Memory B cell (primary cell): ENCODE data around the gene LSAMP.

Experiments
- ATAC-seq: fragments of 150-1000 bp; cut with Tn5 transposase; 2 replicates; pipeline ENCODE4 v1.10.0; 2021; ENCODE audit warnings: low read depth, mild to moderate bottlenecking, moderate library complexity
- DNase-seq, 2 donors: peaks; one replicate each; pipeline ENCODE4 v3.0.0; 2022; ENCODE audit warnings: low spot score in 2 of 2
- H3K27ac Mint-ChIP-seq: one replicate; pipeline ENCODE4 v1.8.0; 2022; ENCODE audit warnings: mild to moderate bottlenecking, moderate library complexity, mixed read lengths
- H3K27me3 Mint-ChIP-seq: one replicate; pipeline ENCODE4 v1.8.0; 2022; ENCODE audit warnings: mixed read lengths
- H3K36me3 Mint-ChIP-seq: one replicate; pipeline ENCODE4 v1.8.0; 2022; ENCODE audit warnings: mild to moderate bottlenecking, mixed read lengths
- H3K4me1 Mint-ChIP-seq: one replicate; pipeline ENCODE4 v1.8.0; 2022; ENCODE audit warnings: mixed read lengths
- H3K4me3 Mint-ChIP-seq: one replicate; pipeline ENCODE4 v1.8.0; 2022; ENCODE audit warnings: mild to moderate bottlenecking, moderate library complexity, mixed read lengths
- H3K9me3 Mint-ChIP-seq: one replicate; pipeline ENCODE4 v1.8.0; 2022; ENCODE audit warnings: mixed read lengths

LSAMP gene

GRCh38 chr3:115915061-115915460 is 530.2 kb downstream of the LSAMP start:
- Mint-ChIP-seq H3K27me3 (peaks cover 5% of the 10 kb centered on the region), H3K4me3 (no peak overlapping the region), H3K9me3 (no peaks in the 10 kb centered on the region), H3K36me3 (no peaks in the 10 kb centered on the region), H3K4me1 (no peaks in the 10 kb centered on the region), H3K27ac (no peak overlapping the region)
- no peak for ATAC-seq
- DNase-seq = no peak

DNA sequence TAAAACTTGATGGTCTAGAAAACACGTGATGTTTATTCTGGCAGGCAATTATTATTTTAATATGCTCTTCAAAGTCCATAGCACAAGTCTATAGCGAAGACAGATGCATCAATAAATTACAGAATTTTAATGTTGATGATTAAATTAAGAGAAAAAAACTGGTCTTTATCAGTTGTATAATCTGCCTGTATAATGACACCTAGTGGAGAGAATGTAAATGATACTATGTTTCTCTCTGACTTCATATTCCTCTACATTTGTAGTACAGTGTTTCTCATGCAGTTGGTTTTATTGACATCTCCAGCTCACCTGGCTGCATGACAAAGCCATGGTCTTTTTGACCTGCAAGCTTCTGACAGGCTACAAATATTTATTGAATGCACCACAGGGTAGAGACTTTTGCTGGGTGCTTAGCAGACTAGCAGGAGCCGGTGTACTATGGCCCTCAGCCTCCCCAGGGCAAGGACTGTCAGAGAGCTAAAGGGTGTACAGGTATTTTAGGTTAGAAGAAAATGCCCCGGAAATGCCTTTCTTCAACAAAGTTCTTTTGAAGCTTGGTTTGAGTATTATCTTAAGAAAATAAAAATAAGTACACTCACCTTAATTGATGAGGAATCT is 532.1 kb downstream of the LSAMP start:
- Mint-ChIP-seq H3K36me3 (no peaks in the 10 kb centered on the region), H3K9me3 (no peaks in the 10 kb centered on the region), H3K27ac (no peak overlapping the region), H3K4me1 (no peaks in the 10 kb centered on the region), H3K4me3 (no peak overlapping the region), H3K27me3 (peaks cover 5% of the 10 kb centered on the region)
- DNase-seq = no peak
- no peak for ATAC-seq

DNA sequence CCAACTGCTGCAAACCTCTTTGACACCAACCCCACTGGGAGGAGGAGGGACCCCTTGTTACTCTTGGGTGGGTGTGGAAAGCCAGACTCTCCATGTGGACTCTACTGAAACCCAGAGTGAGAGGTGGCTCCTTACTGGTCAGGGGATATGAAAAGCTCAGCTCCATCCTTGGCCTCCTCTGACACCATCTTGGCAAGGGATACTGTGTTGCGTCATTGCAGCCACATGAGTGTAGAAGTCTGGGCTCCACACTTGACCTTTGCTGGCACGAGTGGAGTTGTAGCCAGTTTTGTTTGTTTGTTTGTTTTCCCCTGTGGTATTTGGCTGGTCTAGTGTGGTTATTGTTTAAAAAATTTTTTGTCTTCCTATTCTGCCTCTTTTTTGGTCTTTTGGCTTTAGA is 532.9 kb downstream of the LSAMP start:
- no peak overlapping the region for H3K27ac Mint-ChIP-seq
- H3K9me3 Mint-ChIP-seq = no peaks in the 10 kb centered on the region
- peaks cover 5% of the 10 kb centered on the region for H3K27me3 Mint-ChIP-seq
- no peaks in the 10 kb centered on the region for H3K4me1 Mint-ChIP-seq
- H3K36me3 Mint-ChIP-seq = no peaks in the 10 kb centered on the region
- no peak for ATAC-seq
- H3K4me3 Mint-ChIP-seq = no peak overlapping the region
- no peak for DNase-seq

- no peak for DNase-seq
- Mint-ChIP-seq H3K27ac (no peak overlapping the region), H3K4me1 (peaks cover 3% of the 10 kb centered on the region), H3K36me3 (no peaks in the 10 kb centered on the region), H3K9me3 (peaks cover 2% of the 10 kb centered on the region), H3K27me3 (peaks cover 3% of the 10 kb centered on the region), H3K4me3 (no peak overlapping the region)
- no peak for ATAC-seq
Measured at GRCh38 chr3:115905871-115906270, 539.4 kb downstream of the LSAMP start.

DNA sequence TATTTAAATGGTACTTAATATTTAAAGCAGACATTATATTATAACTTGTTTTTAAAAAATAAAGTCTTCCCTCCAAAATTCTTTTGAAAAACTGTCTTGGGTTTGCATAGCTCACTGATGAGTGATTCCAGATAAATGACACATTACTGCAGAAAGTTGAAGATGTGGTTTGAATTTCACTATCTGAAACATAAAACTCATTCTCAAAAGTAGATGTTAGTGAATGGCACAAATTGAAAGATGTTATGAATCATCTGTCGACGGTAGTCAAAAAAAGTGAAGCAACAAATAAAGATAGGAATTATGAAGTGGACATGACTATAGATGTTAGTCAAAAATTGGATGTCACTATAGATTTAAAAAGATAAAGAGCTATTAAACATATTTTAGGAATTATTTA is 541.4 kb downstream of the LSAMP start:
- Mint-ChIP-seq H3K27ac (no peak overlapping the region), H3K36me3 (no peaks in the 10 kb centered on the region), H3K4me1 (peaks cover 3% of the 10 kb centered on the region), H3K27me3 (peaks cover 3% of the 10 kb centered on the region), H3K9me3 (peaks cover 2% of the 10 kb centered on the region), H3K4me3 (no peak overlapping the region)
- ATAC-seq (no peak), DNase-seq (no peak)

DNA sequence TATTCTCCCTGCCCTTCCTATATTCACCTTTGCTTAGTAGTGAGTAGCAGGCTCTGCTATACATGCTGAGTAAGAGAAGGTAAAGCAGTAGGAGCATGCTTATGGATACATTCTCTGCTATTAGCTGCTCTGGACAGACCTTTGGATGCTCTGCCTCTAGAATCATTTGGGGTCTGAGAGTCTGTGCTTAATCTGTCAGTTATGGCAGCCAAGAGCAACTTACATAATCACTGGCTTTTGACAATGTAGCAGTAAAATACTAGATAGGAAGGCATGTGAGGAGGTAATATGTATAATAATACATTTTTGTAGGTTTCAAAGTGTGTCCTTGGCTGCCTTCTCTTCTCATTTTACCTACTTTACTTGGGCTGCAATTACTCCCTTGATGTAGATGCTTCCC is 544.3 kb downstream of the LSAMP start:
- ATAC-seq = no peak
- H3K9me3 Mint-ChIP-seq = peaks cover 2% of the 10 kb centered on the region
- H3K4me3 Mint-ChIP-seq = no peak overlapping the region
- H3K27me3 Mint-ChIP-seq = peaks cover 4% of the 10 kb centered on the region
- no peak overlapping the region for H3K27ac Mint-ChIP-seq
- no peaks in the 10 kb centered on the region for H3K36me3 Mint-ChIP-seq
- peaks cover 3% of the 10 kb centered on the region for H3K4me1 Mint-ChIP-seq
- no peak for DNase-seq

GRCh38 chr3:115899535-115899934 is 545.8 kb downstream of the LSAMP start:
- Mint-ChIP-seq H3K27ac (no peak overlapping the region), H3K27me3 (peaks cover 4% of the 10 kb centered on the region), H3K36me3 (no peaks in the 10 kb centered on the region), H3K4me1 (peaks cover 1% of the 10 kb centered on the region), H3K9me3 (peaks cover 2% of the 10 kb centered on the region), H3K4me3 (no peak overlapping the region)
- ATAC-seq (no peak), DNase-seq (no peak)

DNA sequence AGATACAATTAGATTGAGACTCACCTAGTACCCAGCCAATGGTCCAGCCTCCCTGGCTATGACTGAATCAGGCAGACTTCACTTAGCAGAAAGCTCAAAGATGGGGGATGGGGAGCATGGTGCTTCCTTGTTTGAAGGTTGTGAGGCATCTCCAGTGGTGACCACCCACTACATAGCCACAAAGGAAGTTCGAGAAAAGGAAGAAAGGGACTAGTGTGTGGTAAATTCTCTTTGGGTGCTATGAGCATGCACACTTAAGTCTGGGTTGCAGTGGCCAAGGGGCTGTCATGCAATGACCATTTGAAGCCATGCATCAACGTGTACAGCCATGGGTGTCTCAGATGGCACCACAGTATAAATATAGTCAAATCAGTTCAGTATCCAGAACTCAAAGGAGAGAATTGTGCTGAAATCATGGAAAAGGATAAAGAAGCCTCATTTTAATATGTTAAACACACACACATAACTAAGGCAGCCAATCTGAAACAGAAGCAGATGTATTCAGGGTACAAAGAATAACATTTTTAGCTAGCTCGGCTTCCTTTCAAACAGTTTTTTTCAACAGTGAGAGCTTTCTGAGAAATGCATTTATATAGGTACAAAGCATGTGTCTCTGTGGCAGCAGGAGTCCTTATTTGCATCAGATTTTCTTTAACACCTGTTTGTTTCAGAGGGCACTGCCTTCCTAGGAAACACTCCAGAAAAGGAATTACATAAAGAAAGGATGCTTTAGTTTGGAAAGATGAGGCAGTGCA is 546.5 kb downstream of the LSAMP start:
- ATAC-seq = no peak
- H3K4me3 Mint-ChIP-seq = no peak overlapping the region
- H3K27ac Mint-ChIP-seq = no peak overlapping the region
- peaks cover 6% of the 10 kb centered on the region for H3K27me3 Mint-ChIP-seq
- H3K4me1 Mint-ChIP-seq = no peaks in the 10 kb centered on the region
- no peak for DNase-seq
- no peaks in the 10 kb centered on the region for H3K36me3 Mint-ChIP-seq
- peaks cover 2% of the 10 kb centered on the region for H3K9me3 Mint-ChIP-seq

DNA sequence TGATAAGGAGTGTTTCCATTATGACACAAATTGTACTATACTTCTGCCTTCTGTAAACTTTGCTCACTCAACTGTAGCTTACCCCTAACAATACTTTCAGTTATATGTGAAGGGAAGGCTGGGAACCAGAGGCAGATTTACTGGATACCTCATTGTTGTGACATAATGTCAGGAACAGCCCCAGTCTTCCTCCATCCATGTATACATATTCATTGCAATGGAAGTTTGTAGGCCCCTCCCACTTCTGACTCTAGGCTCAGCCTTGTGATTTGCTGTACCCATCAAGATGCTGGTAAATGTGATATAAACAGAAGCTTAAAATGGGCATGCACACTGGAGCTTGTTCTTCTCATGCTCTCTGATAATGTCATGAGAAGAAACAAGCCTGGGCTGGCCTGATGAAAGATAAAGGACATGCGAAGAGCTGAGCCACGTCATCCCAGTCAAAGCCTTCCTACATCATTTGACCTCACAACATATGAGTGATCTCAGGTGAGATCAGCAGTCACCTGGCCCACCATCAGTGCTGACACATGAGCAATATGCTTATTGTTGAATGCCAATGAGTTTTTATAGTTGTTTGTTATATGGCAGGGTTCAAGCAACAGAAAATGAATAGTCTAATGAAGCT is 554.2 kb downstream of the LSAMP start:
- H3K4me1 Mint-ChIP-seq = no peaks in the 10 kb centered on the region
- ATAC-seq = no peak

DNA sequence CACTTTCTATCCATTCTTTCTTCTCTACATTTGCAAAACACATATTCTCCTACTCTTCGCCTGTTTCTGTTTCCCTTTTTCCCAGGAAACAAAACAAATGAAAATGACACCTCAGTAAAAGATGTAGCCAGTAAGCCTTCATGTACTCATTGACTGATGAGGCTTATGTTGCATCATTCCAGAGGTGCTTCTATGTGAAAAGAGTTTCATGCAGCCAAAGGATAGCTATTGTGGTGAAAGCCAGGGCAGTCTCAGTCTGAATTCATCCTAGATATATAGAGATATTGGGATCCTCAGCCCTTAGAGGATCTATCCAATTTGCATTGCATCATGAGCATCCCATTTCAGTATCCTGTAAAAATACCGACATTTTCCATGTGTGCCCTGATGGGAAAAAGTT is 554.7 kb downstream of the LSAMP start:
- Mint-ChIP-seq H3K36me3 (no peaks in the 10 kb centered on the region), H3K4me3 (no peak overlapping the region), H3K4me1 (no peaks in the 10 kb centered on the region), H3K27me3 (peaks cover 5% of the 10 kb centered on the region), H3K9me3 (no peaks in the 10 kb centered on the region), H3K27ac (no peak overlapping the region)
- no peak for DNase-seq
- ATAC-seq = no peak

More for the DNA sequence above, 554.2 kb downstream of the LSAMP start:
- DNase-seq = no peak
- no peaks in the 10 kb centered on the region for H3K9me3 Mint-ChIP-seq
- H3K36me3 Mint-ChIP-seq = no peaks in the 10 kb centered on the region
- no peak overlapping the region for H3K4me3 Mint-ChIP-seq
- no peak overlapping the region for H3K27ac Mint-ChIP-seq
- H3K27me3 Mint-ChIP-seq = peaks cover 5% of the 10 kb centered on the region

- H3K27me3 Mint-ChIP-seq = peaks cover 7% of the 10 kb centered on the region
- H3K27ac Mint-ChIP-seq = no peak overlapping the region
- ATAC-seq (no peak), DNase-seq (no peak)
- H3K4me1 Mint-ChIP-seq = no peaks in the 10 kb centered on the region
- no peaks in the 10 kb centered on the region for H3K36me3 Mint-ChIP-seq
- H3K9me3 Mint-ChIP-seq = no peaks in the 10 kb centered on the region
- H3K4me3 Mint-ChIP-seq = no peak overlapping the region
Measured at GRCh38 chr3:115885621-115886020, 559.7 kb downstream of the LSAMP start.

- Mint-ChIP-seq H3K27me3 (peaks cover 5% of the 10 kb centered on the region), H3K27ac (no peak overlapping the region), H3K4me3 (no peak overlapping the region)
Measured at GRCh38 chr3:115877615-115877899, 567.7 kb downstream of the LSAMP start.

GRCh38 chr3:115876876-115877614 is 568.2 kb downstream of the LSAMP start:
- no peak overlapping the region for H3K4me3 Mint-ChIP-seq

More at GRCh38 chr3:115877615-115877899, 567.7 kb downstream of the LSAMP start:
- no peaks in the 10 kb centered on the region for H3K4me1 Mint-ChIP-seq
- DNase-seq (no peak), ATAC-seq (no peak)
- no peaks in the 10 kb centered on the region for H3K36me3 Mint-ChIP-seq
- no peaks in the 10 kb centered on the region for H3K9me3 Mint-ChIP-seq

DNA sequence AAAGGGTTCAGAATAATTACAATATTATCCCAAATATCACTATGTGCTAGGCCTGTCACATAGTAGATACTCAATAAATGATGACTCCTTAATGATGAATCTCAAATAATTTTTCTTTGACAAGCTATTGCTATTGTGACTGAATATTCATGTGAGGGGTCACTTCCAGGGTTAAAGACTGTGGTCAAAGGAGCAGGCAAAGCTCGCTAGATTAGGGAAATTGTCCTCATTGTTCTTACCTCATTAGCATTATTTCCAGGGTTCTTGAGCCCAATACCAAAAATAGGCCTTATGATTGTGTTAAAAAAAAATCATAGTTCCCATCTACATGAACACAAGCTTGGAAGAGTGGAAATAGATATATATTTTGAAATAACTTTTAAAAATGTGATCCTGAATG is 569.8 kb downstream of the LSAMP start:
- Mint-ChIP-seq H3K27ac (no peak overlapping the region), H3K4me3 (no peak overlapping the region), H3K9me3 (no peaks in the 10 kb centered on the region), H3K4me1 (no peaks in the 10 kb centered on the region), H3K36me3 (no peaks in the 10 kb centered on the region), H3K27me3 (peaks cover 5% of the 10 kb centered on the region)
- DNase-seq (no peak), ATAC-seq (no peak)

More at GRCh38 chr3:115876876-115877614, 568.2 kb downstream of the LSAMP start:
- Mint-ChIP-seq H3K27me3 (peaks cover 5% of the 10 kb centered on the region), H3K27ac (no peak overlapping the region), H3K36me3 (no peaks in the 10 kb centered on the region), H3K9me3 (no peaks in the 10 kb centered on the region), H3K4me1 (no peaks in the 10 kb centered on the region)
- no peak for DNase-seq
- ATAC-seq = no peak
